Measurements from ENCODE around the gene REV3L. TPM values are rescaled to one million over a fixed set of nuclear protein-coding genes. Genes with fewer than 3 reads are reported as not detected.

The REV3L gene
- total RNA-seq, 1 donor from 2014 or later = 17.7 TPM

DNA sequence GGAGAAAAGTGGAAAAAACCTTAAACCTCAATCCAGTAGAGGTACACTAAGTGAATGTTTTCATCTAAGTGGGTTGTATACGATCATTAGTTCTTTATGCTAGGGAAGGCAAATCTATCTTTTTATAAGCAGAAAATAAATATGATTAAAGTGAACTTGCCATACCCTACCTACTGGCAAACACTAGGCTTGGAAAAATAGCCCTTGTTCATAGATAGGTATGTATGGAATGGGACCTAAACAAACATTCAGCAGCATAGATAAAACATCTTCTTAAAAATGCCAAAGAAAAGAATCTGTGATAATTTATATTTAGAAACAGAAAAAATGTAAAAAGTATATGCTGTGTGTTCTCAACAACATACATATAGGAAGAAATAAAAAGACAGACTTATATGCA lies 18.8 kb downstream of the REV3L start:
- ATAC-seq = no peak

DNA sequence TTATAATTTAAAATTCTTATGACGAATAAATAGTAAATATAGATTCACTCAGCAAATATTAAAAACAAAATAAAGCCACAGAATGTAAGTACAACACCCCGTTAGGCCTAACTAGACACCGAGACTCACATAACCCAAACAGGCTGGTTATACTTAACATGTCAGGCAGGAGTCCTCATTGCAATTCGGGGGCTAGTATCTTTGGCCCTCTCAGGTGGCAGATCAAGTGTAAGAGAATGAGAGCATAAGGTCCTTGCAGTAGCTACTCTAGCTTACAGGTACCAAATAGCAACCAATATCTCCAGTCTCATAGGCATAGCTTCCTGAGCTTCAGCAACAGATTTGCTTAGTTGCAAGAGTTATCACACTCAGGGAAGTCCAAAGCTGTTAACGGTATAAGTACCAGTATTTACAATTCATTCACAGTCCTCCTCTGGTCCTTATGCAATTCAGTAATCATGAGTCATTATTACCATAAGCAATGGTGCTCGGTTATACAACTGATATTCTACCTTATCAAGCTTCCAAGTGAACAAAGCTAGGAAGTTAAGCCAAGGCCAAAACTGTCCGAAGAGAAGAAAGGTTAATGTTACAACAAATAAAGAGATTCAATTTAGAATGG lies 20.1 kb downstream of the REV3L start:
- peak; percentile 60 for ATAC-seq

DNA sequence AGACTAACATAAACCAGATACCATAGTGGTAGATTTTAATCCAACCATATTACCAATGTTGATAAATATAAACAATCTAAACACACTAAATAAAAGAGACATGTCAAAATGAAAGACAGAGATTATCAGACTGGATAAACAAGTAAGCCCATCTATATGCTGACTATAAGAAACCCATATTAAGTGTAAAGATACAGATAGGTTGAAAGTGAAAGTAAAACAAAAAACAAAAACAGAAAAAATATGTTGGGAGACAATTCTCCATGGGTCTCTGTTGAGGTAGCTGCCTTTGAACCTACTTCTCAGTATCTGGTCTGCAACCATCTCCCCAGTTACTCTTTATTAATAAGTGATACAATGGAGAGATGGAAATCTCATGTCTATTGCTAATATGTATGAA lies 21.2 kb downstream of the REV3L start:
- no peak for ATAC-seq

DNA sequence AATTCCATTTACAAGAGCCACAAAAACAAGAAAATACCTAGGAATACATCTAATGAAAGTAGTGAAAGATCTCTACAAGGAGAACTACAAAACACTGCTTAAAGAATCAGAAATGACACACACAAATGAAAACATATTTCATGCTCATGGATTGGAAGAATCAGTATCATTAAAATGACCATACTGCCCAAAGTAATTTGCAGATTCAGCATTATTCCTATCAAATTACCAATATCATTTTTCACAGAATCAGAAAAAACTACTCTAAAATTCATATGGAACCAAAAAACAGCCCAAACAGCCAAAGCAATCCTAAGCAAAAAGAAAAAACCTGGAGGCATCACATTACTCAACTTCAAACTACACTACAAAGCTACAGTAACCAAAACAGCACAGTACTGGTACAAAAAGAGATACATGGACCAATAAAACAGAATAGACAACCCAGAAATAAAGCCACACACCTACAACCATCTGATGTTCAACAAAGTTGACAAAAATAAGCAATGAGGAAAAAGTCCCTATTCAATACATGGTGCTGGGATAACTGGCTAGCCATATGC lies 24.3 kb downstream of the REV3L start:
- no peak for ATAC-seq

DNA sequence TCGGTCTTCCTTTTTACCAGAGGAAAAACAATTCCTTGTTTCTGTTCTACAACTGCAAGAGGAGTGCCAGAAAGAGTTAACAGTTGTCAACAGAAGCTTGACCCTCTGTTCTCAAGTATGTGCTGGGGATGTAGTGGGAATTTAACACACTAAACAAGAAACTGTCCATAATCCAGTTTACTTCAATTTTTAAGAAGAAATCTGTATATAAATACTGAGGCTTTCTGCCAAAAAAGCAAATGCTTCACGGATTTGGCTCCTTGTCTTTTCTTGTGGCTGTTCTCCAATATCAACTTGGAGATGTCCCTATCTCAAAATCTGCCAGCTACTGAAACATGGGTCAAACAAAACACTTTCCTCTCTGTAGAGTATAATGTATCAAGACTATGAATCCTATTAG lies 26.8 kb downstream of the REV3L start:
- no peak for ATAC-seq

DNA sequence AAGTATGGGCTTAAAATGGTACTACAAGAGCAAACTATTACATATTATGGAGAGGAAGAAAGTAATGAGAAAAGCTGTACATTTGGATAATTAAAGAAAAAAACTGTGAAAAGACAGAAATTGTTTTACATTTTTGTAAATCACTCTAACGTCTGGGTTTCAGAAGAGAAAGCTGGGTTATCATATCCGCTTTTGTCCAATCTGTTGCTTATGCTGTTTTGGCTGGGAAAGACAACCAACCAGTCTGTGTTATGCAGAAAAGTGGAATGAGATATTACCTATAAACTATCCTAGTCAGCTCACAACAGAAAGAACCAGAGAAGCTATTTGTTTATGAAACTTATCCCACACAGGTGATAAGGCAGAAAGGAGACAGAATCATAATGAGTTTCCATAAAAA lies 32.4 kb downstream of the REV3L start:
- no peak for ATAC-seq

DNA sequence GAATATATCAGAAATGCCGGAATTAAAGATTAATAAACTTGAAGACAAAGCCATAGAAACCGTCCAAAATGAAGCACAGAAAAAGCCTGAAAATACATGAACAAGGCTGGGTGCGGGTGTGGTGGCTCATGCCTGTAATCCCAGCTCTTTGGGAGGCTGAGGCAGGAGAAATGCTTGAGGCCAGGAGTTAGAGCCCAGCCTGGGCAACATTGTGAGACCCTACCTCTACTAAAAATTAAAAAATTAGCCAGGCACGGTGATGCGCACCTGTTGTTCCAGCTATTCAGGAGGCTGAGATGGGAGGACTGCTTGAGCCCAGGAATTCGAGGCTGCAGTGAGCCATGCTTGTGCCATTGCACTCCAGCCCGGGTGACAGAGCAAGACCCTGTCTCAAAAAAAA lies 32.9 kb downstream of the REV3L start:
- no peak for ATAC-seq

DNA sequence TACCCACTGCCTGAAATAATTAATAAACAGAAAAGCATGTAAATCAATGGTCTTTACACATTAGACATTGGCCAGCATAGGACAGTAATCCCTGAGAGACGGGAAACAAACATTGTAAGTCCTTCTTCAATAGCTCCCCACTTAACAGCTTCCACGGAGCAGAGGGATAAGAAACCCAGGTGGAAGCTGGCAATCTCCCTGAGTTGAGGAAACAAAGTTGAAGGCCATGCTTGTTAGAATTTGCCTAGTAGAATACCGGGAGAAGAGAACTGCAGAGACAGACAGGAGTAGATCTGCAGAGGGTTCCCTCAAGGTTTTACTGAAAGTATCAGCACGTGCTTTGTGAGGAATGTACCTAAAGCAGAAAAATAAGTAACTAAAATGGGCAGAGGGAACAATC lies 33.9 kb downstream of the REV3L start:
- ATAC-seq = no peak

DNA sequence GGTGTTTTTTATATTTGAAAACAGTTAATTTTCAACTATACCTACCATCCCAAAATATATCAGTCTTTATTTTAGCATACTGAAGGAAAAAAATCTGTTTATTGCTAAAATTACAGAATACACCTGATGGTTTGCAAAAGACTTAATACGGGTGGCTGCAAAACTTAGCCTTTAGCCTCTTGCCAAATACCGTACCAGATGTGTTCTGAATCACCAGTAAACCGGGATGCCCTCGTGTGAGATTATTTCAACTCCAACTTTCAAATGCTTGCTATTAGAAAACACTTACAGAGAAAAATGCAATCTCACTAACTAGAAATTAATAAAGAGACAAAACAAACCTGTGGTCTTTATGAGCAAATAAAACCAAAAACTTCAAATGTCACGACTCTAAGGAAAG lies 36.0 kb downstream of the REV3L start:
- ATAC-seq = no peak

DNA sequence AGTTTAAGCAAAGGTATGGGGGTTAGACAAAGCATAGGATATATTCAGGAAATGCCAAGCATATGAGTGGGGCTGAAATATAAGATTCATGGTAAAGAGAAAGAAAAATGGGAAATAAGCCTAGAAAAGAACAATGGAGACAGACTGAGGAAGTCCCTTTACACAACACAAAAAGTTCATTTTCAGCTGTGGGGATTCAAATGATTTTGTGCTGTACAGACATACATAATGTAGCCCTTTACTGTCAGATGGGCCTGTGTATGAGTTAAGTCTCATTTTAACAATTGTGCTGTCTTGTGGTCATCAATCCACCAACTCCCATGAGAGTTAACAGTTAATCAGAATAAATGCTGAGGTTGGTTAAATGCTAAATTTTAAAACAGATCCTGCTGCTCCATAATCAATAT lies 37.2 kb downstream of the REV3L start:
- no peak for ATAC-seq

DNA sequence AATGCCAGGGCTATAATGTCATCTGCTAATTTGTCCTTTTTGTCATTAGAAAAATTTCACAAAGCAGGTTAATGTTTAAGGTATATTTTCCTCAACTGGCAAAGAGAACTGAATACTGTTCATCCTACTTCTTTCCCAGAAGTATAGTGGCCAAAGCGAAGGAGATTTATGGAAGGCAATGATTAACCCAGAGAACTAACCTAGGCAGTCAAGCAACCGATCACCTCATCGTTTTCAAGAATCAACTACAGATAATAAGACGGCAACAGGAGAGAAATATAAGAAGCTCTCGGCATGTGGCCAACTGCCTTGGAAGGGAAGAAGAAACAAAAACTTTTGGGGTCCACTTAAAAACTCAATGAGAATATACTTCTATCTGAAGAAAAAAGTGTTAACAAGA lies 38.2 kb downstream of the REV3L start:
- ATAC-seq = no peak

DNA sequence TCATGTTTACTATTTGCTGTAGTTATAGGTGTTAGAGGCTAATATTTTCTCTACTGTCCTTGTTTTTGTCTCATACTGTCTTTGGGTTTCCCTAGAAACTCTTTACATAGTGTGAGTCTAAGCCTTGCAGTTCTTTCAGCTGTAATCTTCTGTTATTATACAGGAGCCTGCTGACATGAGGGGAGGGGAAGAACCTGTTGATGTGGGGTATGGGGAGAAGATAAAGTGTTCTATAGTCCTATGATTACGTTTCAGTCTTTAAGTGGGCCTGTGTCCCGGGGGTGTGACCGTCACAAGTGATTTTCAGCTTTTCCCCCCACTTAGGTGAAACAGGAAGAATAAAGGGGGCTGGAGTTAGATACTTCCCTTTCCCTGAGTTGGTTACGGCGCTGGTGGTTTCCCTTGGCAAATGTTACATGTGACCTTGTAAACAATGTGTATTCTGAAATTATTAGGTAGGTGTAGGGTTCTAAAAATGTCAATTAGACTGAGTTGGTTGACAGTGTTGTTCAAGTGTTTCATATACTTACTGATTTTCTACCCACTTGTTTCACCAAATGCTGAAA lies 41.3 kb downstream of the REV3L start:
- ATAC-seq = no peak

DNA sequence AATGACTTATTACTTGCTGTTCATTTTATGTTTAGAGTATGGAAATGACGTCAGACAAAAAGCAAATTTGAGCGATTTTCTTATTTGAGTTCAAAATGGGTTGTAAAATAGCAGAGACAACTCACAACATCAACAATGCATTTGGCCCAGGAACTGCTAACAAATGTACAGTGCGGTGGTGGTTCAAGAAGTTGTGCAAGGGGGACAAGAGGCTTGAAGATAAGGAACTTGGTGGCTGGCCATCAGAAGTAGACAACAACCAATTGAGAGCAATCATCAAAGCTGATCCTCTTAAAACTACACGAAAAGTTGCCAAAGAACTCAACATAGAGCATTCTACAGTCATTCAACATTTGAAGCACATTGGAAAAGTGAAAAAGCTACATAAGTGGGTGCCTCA lies 43.8 kb downstream of the REV3L start:
- ATAC-seq = no peak

DNA sequence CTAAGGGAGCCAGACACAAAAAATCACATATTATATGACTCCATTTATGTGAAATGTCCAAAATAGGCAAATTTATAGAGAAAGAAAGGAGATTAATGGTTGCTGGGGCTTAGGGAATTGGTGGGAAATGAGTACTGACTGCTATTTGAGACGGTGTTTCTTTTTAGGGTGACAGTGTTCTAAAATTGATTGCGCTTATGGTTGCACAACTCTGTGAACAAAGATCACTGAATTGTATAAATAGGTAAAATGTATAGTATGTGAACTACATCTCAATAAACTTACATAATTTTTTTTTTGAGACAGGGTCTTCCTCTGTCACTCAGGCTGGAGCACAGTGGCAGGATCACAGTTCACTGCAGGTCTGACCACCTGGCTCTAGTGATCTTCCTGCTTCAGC lies 45.4 kb downstream of the REV3L start:
- no peak for ATAC-seq

DNA sequence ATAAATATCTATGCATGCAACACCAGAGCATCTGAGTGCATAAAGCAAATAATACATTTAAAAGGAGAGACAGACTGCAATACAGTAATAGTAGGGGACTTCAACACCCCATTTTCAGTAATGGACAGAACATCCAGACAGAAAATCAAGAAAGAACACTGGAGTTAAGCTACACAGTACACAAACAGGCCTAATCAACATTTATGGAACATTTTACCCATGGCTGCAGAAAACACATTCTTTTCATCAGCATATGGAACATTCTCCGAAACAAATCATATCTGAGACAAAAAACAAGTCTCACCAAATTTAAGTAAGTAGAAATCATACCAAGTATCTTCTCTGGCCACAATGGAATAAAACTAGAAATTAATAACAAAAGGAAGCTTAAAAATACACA lies 50.5 kb downstream of the REV3L start:
- ATAC-seq = no peak

DNA sequence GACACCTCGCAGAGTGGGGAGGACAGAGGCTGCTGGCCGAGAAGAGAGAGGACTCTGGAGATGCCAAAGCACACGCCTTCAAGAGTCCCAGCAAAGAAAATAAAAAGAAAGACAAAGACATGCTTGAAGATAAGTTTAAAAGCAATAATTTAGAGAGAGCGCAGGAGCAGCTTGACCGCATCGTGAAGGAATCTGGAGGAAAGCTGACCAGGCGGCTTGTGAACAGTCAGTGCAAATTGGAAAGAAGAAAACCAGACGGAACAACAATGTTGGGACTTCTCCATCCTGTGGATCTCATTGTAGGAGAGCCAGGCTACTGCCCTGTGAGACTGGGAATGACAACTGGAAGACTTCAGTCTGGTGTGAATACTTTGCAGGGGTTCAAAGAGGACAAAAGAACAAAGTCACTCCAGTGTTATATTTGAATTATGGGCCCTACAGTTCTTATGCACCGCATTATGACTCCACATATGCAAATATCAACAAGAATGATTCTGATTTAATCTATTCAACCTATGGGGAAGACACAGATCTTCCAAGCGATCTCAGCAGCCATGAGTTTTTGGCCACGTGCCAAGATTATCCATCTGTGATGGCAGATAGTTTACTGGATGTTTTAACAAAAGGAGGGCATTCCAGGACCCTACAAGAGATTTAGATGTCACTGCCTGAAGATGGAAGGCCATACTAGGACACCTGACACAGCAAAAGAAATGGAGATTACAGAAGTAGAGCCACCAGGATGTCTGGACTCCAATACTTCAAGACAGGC lies 52.2 kb downstream of the REV3L start:
- no peak for ATAC-seq

DNA sequence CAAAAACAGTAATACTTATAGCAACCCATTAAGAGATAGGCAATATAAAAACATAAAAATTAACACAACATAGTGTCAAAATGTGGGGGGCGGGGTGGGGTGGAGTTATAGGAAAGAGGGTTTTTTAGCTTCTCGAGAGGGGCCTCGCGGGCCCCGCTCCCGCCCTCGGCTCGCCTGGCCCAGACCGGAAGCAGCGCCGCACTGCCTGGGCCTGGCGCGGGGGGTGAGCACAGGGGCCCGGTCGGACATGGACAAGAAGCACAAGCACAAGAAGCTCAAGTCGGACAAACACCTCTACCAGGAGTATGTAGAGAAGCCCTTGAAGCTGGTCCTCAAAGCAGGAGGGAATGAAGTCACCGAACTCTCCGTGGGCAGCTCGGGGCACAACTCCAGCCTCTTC lies 53.4 kb downstream of the REV3L start:
- ATAC-seq = no peak

DNA sequence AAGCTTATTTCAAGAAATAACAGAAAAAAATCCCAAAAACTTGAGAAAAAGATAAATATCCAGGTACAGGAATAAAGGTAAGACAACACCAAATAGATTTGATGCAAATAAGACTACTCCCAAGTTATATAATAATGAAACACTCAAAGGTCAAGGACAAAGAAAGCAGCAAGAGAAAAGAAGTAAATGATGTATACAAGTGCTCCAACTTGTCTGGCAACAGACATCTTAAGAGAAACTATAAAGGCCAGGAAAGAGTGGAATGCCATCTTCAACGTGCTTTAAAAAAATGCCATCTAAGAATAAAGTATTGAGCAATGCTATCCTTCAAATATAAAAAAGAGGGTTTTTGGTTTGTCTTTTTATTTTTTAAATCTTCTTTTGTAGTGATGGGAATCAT lies 54.2 kb downstream of the REV3L start:
- no peak for ATAC-seq

DNA sequence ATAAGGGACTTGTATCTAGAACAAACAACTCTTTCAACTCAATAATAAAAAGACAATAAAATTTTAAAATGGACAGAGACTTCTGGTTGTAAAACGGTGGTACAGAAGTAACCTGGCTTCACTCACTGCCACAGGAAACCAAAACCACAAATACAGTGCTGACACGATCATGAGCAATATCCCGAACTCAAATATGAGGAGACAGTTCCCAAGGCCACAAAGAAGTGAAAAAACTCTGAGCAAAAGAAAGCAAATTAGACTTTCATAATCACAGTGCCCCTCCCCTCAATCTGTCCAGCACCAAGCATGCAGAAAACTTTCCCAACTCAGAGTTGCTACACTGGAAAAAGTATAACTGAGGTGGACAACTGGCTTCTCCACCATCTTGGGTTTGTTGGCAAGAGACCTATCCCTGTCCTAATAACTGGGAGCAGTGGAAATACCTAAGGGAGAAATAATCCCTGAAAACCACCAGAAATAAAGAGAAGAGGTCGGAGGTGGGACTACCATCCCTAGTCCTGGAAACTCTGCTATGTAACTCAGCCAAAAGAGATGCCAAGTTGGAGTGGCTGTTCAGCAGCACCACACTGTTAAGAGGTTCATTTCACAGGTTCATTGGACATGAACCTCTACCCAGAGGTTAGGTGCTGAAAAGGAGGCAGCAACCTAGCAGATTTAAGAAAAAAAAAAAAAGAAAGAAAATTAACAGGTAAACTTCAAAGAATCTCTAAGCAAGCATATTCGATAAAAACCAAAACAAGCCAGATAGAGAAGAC lies 55.5 kb downstream of the REV3L start:
- ATAC-seq = no peak

DNA sequence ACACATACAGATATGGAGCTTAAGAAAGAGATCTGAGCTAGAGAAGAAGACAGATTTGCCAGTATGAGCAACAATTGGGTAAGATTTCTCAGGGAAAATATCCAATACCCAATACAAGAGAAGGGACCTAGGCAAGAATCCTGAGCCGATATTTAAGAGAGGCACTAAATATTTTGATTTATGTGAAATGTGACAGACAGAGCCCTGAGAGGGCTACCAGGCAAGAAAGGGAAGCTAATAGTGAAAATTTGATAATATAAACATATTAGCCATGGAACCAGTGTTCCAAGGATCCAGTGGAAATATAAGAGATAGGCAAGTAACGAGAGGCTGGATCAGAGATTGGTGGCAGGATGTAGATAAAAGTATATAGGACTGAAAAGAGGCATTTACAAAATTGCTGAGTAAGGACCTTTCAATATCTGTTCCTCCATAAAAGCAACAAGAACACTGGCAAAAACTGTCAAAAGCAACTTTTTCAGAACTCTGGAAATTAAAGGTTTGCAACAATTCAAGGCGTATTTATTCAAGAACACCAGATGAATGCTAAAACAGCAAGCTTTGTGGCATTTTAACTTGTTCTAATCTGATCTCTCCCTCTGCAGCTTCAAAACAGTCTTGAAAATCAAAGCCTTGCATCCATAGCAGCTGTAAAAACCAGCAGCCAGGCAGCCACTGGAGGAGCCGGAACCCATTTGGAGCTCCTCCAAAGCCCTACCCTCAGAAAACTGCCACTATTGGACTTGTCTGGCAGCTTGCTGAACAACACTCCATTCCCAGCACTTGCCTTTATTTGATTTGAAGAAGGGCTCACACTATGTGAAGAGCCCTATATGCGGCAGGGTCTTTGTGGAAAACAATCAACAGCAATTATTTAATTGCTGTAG lies 58.8 kb downstream of the REV3L start:
- ATAC-seq = peak; percentile 59

DNA sequence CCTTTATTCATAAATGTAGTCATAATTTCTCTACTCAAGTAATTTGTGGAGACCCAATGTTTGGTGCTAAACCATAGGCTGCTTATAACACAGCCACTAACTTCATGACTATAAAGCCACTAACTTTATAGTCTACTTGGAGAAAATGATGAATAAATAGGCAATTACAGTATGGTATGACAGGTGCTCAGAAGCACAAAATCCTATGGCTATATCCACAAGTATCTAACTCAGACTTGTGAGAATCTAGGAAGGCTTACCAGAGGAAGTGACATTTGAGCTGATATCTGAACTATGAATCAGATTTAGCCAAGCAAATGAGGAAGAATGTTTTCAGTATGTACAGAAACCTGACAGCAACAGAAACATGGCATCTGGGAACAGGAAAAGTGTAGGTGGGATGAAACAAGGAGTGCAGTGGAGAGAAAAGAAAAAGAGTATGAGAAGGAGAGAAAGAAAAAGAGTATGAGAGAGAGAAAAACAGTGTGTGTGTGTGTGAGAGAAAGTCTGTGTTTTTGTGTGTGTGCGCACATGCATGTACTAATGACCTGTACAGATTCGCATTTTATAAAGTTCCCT lies 59.9 kb downstream of the REV3L start:
- ATAC-seq = no peak

Data from esophagus mucosa (tissue), 1 donor.